WTC11 (cell line): ENCODE data around the gene SLC1A7.

Experiments
- CREB1 ChIP-seq: sonication (generic); formaldehyde crosslinking; IDR thresholded peaks from 2 replicates; pipeline ENCODE4 v1.8.0; 2023; ENCODE audit warnings: mild to moderate bottlenecking, missing genetic modification reagents
- ETV6 ChIP-seq: sonication (generic); formaldehyde crosslinking; IDR thresholded peaks from 2 replicates; pipeline ENCODE4 v1.8.1; 2022; ENCODE audit warnings: mild to moderate bottlenecking, missing genetic modification reagents
- MYBL2 ChIP-seq: sonication (generic); formaldehyde crosslinking; IDR thresholded peaks from 2 replicates; pipeline ENCODE4 v1.8.1; 2023; ENCODE audit warnings: mild to moderate bottlenecking, moderate library complexity, missing genetic modification reagents
- TF ChIP-seq, protein P1 (sequence below): fragments of 200-600 bp; IDR thresholded peaks from 2 replicates; pipeline ENCODE4 v1.8.0; 2022; ENCODE audit warnings: antibody characterized with exemption
- TF ChIP-seq, protein P2 (sequence below): sonication (generic); formaldehyde crosslinking; IDR thresholded peaks from 2 replicates; pipeline ENCODE4 v1.8.1; 2023; ENCODE audit warnings: mild to moderate bottlenecking, moderate library complexity, missing genetic modification reagents
- TF ChIP-seq, protein P3 (sequence below): sonication (generic); formaldehyde crosslinking; IDR thresholded peaks from 2 replicates; pipeline ENCODE4 v1.8.0; 2023; ENCODE audit warnings: missing genetic modification reagents, mild to moderate bottlenecking, borderline replicate concordance
- TF ChIP-seq, protein P4 (sequence below): sonication (generic); formaldehyde crosslinking; IDR thresholded peaks from 2 replicates; pipeline ENCODE4 v1.8.1; 2023; ENCODE audit warnings: mild to moderate bottlenecking, missing genetic modification reagents, moderate library complexity

DNA sequence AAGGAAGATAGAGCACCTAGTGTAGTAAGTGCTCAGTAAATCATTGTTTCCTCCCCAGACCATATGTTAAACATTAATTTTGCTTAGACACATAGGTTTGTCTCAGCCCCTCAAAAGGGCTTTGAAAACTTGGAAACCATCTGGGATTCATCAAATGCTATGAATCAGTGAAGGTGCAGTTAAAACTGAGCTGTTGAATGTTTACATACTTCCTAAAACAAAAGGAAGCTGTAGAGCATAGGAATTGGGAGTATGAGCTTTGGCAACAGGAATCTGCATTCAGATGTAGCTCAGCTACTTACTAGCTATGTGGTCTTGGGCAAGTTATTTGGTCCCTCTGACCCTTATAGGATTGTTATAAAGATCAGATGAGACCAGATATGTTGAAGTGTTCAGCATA, 99.2 kb downstream of the SLC1A7 start:
- TF ChIP-seq, protein P1, sequence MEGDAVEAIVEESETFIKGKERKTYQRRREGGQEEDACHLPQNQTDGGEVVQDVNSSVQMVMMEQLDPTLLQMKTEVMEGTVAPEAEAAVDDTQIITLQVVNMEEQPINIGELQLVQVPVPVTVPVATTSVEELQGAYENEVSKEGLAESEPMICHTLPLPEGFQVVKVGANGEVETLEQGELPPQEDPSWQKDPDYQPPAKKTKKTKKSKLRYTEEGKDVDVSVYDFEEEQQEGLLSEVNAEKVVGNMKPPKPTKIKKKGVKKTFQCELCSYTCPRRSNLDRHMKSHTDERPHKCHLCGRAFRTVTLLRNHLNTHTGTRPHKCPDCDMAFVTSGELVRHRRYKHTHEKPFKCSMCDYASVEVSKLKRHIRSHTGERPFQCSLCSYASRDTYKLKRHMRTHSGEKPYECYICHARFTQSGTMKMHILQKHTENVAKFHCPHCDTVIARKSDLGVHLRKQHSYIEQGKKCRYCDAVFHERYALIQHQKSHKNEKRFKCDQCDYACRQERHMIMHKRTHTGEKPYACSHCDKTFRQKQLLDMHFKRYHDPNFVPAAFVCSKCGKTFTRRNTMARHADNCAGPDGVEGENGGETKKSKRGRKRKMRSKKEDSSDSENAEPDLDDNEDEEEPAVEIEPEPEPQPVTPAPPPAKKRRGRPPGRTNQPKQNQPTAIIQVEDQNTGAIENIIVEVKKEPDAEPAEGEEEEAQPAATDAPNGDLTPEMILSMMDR, result no peak
- TF ChIP-seq CREB1 (no peak), ETV6 (no peak), MYBL2 (CRISPR knock-in tag) (no peak)
- TF ChIP-seq, protein P2, sequence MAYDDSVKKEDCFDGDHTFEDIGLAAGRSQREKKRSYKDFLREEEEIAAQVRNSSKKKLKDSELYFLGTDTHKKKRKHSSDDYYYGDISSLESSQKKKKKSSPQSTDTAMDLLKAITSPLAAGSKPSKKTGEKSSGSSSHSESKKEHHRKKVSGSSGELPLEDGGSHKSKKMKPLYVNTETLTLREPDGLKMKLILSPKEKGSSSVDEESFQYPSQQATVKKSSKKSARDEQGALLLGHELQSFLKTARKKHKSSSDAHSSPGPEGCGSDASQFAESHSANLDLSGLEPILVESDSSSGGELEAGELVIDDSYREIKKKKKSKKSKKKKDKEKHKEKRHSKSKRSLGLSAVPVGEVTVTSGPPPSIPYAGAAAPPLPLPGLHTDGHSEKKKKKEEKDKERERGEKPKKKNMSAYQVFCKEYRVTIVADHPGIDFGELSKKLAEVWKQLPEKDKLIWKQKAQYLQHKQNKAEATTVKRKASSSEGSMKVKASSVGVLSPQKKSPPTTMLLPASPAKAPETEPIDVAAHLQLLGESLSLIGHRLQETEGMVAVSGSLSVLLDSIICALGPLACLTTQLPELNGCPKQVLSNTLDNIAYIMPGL (CRISPR knock-in tag), result no peak
- TF ChIP-seq, protein P3, sequence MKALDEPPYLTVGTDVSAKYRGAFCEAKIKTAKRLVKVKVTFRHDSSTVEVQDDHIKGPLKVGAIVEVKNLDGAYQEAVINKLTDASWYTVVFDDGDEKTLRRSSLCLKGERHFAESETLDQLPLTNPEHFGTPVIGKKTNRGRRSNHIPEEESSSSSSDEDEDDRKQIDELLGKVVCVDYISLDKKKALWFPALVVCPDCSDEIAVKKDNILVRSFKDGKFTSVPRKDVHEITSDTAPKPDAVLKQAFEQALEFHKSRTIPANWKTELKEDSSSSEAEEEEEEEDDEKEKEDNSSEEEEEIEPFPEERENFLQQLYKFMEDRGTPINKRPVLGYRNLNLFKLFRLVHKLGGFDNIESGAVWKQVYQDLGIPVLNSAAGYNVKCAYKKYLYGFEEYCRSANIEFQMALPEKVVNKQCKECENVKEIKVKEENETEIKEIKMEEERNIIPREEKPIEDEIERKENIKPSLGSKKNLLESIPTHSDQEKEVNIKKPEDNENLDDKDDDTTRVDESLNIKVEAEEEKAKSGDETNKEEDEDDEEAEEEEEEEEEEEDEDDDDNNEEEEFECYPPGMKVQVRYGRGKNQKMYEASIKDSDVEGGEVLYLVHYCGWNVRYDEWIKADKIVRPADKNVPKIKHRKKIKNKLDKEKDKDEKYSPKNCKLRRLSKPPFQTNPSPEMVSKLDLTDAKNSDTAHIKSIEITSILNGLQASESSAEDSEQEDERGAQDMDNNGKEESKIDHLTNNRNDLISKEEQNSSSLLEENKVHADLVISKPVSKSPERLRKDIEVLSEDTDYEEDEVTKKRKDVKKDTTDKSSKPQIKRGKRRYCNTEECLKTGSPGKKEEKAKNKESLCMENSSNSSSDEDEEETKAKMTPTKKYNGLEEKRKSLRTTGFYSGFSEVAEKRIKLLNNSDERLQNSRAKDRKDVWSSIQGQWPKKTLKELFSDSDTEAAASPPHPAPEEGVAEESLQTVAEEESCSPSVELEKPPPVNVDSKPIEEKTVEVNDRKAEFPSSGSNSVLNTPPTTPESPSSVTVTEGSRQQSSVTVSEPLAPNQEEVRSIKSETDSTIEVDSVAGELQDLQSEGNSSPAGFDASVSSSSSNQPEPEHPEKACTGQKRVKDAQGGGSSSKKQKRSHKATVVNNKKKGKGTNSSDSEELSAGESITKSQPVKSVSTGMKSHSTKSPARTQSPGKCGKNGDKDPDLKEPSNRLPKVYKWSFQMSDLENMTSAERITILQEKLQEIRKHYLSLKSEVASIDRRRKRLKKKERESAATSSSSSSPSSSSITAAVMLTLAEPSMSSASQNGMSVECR (CRISPR knock-in tag), result no peak
- TF ChIP-seq, protein P4, sequence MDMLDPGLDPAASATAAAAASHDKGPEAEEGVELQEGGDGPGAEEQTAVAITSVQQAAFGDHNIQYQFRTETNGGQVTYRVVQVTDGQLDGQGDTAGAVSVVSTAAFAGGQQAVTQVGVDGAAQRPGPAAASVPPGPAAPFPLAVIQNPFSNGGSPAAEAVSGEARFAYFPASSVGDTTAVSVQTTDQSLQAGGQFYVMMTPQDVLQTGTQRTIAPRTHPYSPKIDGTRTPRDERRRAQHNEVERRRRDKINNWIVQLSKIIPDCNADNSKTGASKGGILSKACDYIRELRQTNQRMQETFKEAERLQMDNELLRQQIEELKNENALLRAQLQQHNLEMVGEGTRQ (CRISPR knock-in tag), result no peak
